ENCODE results near the gene MSRB3. TPM values are rescaled to one million over a fixed set of nuclear protein-coding genes. Genes with fewer than 3 reads are reported as not detected.

The MSRB3 gene
- total and polyA plus RNA-seq, 2 experiments from 2014 or later = 16.9 to 19.2 TPM

- WGBS (ENCODE audit: low lambda C conversion rate, missing lambda C conversion rate) = 90% methylated on average over 3 of the region's 3 CpGs
Measured at GRCh38 chr12:65434737-65435136, 156.3 kb downstream of the MSRB3 start.

GRCh38 chr12:65443038-65443437 lies 164.6 kb downstream of the MSRB3 start:
- DNase-seq (ENCODE audit: low spot score) = no peak
- Histone ChIP-seq H2AFZ (no peak overlapping the region), H3K27ac (no peak overlapping the region), H3K9me3 (ENCODE audit: low read depth) (no peaks in the 10 kb centered on the region), H4K20me1 (ENCODE audit: insufficient read depth, poor library complexity, severe bottlenecking) (no peaks in the 10 kb centered on the region), H3K4me2 (no peak overlapping the region), H3K36me3 (replicated peaks; ENCODE audit: insufficient read depth, low read depth) (no peaks in the 10 kb centered on the region), H3K27me3 (no peaks in the 10 kb centered on the region), H3K9me2 (replicated peaks; ENCODE audit: insufficient read depth) (no peaks in the 10 kb centered on the region), H3K4me3 (no peak overlapping the region), H3K79me2 (no peaks in the 10 kb centered on the region), H3K4me1 (ENCODE audit: insufficient read depth) (no peaks in the 10 kb centered on the region)
- TF ChIP-seq EZH2 (IDR thresholded peaks at IDR 0.05; ENCODE audit: borderline replicate concordance) (no peak), EZH2phosphoT487 (IDR thresholded peaks at IDR 0.05; ENCODE audit: low read depth, severe bottlenecking, unreplicated experiment) (no peak)
- TF ChIP-seq, protein P1, sequence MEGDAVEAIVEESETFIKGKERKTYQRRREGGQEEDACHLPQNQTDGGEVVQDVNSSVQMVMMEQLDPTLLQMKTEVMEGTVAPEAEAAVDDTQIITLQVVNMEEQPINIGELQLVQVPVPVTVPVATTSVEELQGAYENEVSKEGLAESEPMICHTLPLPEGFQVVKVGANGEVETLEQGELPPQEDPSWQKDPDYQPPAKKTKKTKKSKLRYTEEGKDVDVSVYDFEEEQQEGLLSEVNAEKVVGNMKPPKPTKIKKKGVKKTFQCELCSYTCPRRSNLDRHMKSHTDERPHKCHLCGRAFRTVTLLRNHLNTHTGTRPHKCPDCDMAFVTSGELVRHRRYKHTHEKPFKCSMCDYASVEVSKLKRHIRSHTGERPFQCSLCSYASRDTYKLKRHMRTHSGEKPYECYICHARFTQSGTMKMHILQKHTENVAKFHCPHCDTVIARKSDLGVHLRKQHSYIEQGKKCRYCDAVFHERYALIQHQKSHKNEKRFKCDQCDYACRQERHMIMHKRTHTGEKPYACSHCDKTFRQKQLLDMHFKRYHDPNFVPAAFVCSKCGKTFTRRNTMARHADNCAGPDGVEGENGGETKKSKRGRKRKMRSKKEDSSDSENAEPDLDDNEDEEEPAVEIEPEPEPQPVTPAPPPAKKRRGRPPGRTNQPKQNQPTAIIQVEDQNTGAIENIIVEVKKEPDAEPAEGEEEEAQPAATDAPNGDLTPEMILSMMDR (IDR thresholded peaks at IDR 0.05; ENCODE audit: poor library complexity) = no peak
- 34% methylated on average over 2 of the region's 2 CpGs for WGBS (ENCODE audit: low lambda C conversion rate, missing lambda C conversion rate)

More at GRCh38 chr12:65434737-65435136, 156.3 kb downstream of the MSRB3 start:
- Histone ChIP-seq H4K20me1 (ENCODE audit: insufficient read depth, poor library complexity, severe bottlenecking) (no peaks in the 10 kb centered on the region), H3K79me2 (no peaks in the 10 kb centered on the region), H3K36me3 (replicated peaks; ENCODE audit: insufficient read depth, low read depth) (no peaks in the 10 kb centered on the region), H3K27me3 (no peaks in the 10 kb centered on the region), H3K4me1 (ENCODE audit: insufficient read depth) (peaks cover 25% of the 10 kb centered on the region), H3K9me3 (ENCODE audit: low read depth) (no peaks in the 10 kb centered on the region), H3K4me3 (no peak overlapping the region), H3K27ac (no peak overlapping the region), H3K9me2 (replicated peaks; ENCODE audit: insufficient read depth) (no peaks in the 10 kb centered on the region), H2AFZ (no peak overlapping the region), H3K4me2 (no peak overlapping the region)
- no peak for DNase-seq (ENCODE audit: low spot score)
- TF ChIP-seq, protein P1 (IDR thresholded peaks at IDR 0.05; ENCODE audit: poor library complexity) = no peak
- TF ChIP-seq EZH2phosphoT487 (IDR thresholded peaks at IDR 0.05; ENCODE audit: low read depth, severe bottlenecking, unreplicated experiment) = no peak
- TF ChIP-seq EZH2 (IDR thresholded peaks at IDR 0.05; ENCODE audit: borderline replicate concordance) = no peak

DNA sequence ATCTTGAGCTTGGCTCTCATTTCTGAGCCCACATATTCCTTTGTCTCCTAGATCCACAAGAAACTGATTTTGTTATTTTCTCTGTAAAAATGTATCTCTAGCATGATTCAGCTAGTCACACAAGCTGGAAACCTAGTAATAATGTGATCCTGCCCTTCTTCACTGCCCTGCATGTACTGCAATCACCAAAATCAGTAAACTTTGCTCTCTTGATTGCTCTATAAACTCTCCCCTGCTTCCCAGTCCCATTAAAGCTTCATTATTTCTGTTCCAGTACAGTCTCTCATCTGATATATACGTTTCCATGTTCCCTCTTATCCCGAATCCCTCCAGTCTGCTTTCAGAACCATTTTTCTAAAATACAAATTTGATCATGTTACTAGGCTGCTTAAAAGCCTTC lies 166.5 kb downstream of the MSRB3 start:
- Histone ChIP-seq H3K27me3 (no peaks in the 10 kb centered on the region), H3K27ac (no peak overlapping the region), H4K20me1 (ENCODE audit: insufficient read depth, poor library complexity, severe bottlenecking) (no peaks in the 10 kb centered on the region), H3K9me2 (replicated peaks; ENCODE audit: insufficient read depth) (no peaks in the 10 kb centered on the region), H3K9me3 (ENCODE audit: low read depth) (no peaks in the 10 kb centered on the region), H3K36me3 (replicated peaks; ENCODE audit: insufficient read depth, low read depth) (no peaks in the 10 kb centered on the region), H3K4me1 (ENCODE audit: insufficient read depth) (no peaks in the 10 kb centered on the region), H3K4me3 (no peak overlapping the region), H2AFZ (no peak overlapping the region), H3K79me2 (no peaks in the 10 kb centered on the region), H3K4me2 (no peak overlapping the region)
- DNase-seq (ENCODE audit: low spot score) = no peak
- TF ChIP-seq EZH2phosphoT487 (IDR thresholded peaks at IDR 0.05; ENCODE audit: low read depth, severe bottlenecking, unreplicated experiment) (no peak), EZH2 (IDR thresholded peaks at IDR 0.05; ENCODE audit: borderline replicate concordance) (no peak)
- TF ChIP-seq, protein P1 (IDR thresholded peaks at IDR 0.05; ENCODE audit: poor library complexity) = no peak
- WGBS (ENCODE audit: low lambda C conversion rate, missing lambda C conversion rate) = 47% methylated on average over 2 of the region's 2 CpGs

DNA sequence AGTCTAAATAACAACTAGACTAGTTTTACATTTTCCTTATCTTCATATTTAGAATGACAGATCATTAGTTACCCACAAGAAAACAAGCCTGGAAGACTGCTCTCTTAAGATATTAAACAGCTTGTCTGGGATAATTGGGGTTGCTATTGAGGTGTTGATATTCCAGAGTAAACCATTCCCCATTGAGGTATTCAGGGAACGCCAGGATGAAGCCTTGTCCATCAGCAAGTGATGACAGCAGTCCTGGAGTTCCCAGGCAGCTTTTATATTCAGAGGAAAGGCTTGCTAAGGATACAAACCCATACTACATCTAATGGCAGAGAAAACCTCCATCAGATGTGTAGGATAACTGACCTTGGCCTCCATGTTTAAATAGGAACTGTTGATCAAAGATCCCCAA lies 168.4 kb downstream of the MSRB3 start:
- TF ChIP-seq EZH2 (IDR thresholded peaks at IDR 0.05; ENCODE audit: borderline replicate concordance) (no peak), EZH2phosphoT487 (IDR thresholded peaks at IDR 0.05; ENCODE audit: low read depth, severe bottlenecking, unreplicated experiment) (no peak)
- TF ChIP-seq, protein P1 (IDR thresholded peaks at IDR 0.05; ENCODE audit: poor library complexity) = no peak
- DNase-seq (ENCODE audit: low spot score) = no peak

More for the DNA sequence above, 168.4 kb downstream of the MSRB3 start:
- no peaks in the 10 kb centered on the region for H3K9me3 ChIP-seq (ENCODE audit: low read depth)
- H3K36me3 ChIP-seq (replicated peaks; ENCODE audit: insufficient read depth, low read depth) = no peaks in the 10 kb centered on the region
- no peak overlapping the region for H2AFZ ChIP-seq
- H3K27ac ChIP-seq = no peak overlapping the region
- H3K4me1 ChIP-seq (ENCODE audit: insufficient read depth) = peaks cover 11% of the 10 kb centered on the region
- 61% methylated on average over 1 of the region's 1 CpG for WGBS (ENCODE audit: low lambda C conversion rate, missing lambda C conversion rate)
- H3K9me2 ChIP-seq (replicated peaks; ENCODE audit: insufficient read depth) = no peaks in the 10 kb centered on the region
- no peak overlapping the region for H3K4me2 ChIP-seq
- no peak overlapping the region for H3K4me3 ChIP-seq
- no peaks in the 10 kb centered on the region for H3K79me2 ChIP-seq
- no peaks in the 10 kb centered on the region for H3K27me3 ChIP-seq
- no peaks in the 10 kb centered on the region for H4K20me1 ChIP-seq (ENCODE audit: insufficient read depth, poor library complexity, severe bottlenecking)

Data from hepatocyte (in vitro differentiated cells).